ENCODE measurements around the gene CCDC40.

DNA sequence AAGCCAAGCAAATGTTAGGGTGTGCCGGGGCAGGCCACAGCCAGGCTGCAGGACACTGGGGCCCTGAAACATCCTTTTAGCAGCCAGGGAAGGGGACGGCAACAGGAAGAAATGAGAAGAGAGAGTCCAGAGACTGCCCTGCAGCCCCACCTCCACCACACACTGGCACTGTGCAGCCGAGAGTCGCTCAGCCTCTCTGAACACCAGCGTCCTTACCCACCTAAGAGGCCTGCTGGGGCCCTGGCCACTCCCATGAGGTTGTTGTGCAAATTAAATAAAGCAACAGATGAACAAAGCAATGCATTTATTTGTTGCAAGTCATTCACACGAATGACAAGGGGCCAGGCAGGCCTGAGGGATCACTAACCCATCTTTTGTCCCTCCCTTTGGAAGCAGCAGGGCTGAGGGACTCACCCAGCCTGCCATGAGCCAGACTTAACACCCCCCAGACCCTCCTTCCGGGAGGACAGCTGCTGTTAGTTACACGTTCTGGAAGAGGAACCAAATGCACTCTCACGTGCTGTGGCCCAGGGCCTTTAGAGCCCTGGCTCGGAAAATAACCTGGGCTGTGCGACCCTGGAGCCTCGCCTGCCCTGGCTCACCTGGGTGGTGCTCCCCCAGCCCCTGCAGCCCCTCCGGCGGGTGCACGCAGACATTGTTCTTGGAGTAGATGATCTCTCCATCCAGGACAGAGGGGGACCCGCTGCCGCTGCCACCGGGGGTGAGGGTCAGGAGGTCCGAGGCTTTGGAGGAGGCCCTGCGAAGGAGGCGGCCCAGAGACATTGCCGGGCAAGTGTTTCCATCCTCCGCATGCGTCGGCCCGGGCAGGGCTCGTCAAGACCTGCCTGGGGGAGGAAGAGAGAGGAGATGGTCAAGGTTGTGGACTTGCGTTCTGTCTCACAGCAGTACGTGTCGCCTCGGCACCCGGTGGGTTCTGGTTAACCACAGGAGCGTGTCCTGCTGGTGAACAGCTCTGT, 23.4 kb upstream of the CCDC40 start:
- TF ChIP-seq PHB2 (IDR thresholded peaks at IDR 0.05; ENCODE audit: low read depth) = no peak
- TF ChIP-seq, protein P1, sequence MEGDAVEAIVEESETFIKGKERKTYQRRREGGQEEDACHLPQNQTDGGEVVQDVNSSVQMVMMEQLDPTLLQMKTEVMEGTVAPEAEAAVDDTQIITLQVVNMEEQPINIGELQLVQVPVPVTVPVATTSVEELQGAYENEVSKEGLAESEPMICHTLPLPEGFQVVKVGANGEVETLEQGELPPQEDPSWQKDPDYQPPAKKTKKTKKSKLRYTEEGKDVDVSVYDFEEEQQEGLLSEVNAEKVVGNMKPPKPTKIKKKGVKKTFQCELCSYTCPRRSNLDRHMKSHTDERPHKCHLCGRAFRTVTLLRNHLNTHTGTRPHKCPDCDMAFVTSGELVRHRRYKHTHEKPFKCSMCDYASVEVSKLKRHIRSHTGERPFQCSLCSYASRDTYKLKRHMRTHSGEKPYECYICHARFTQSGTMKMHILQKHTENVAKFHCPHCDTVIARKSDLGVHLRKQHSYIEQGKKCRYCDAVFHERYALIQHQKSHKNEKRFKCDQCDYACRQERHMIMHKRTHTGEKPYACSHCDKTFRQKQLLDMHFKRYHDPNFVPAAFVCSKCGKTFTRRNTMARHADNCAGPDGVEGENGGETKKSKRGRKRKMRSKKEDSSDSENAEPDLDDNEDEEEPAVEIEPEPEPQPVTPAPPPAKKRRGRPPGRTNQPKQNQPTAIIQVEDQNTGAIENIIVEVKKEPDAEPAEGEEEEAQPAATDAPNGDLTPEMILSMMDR (IDR thresholded peaks at IDR 0.05 in 2 of 3, conservative IDR thresholded peaks at IDR 0.05 in 1 of 3; ENCODE audit: insufficient read depth in 2 of 3, low read depth in 1 of 3, low read length in 3 of 3) = no peak
- TF ChIP-seq RAD21 (CRISPR knock-in tag; conservative IDR thresholded peaks at IDR 0.05 in 1 of 2, IDR thresholded peaks at IDR 0.05 in 1 of 2) = no peak

All from K562 (cell line).